ENCODE data around the gene S1PR5.

Gene S1PR5

GRCh38 chr19:10516064-10516385 is 1.2 kb downstream of the S1PR5 start:
- no peak for DNase-seq (ENCODE audit: low spot score)

- DNase-seq (ENCODE audit: low spot score) = no peak
Observed at GRCh38 chr19:10514211-10515145, 2.8 kb downstream of the S1PR5 start.

GRCh38 chr19:10513223-10513622 is 4.0 kb downstream of the S1PR5 start:
- no peak for DNase-seq (ENCODE audit: low spot score)

- DNase-seq (ENCODE audit: low spot score) = no peak
Observed at GRCh38 chr19:10510301-10510802, 6.9 kb downstream of the S1PR5 start.

- DNase-seq (ENCODE audit: low spot score) = no peak
Observed at GRCh38 chr19:10508707-10509106, 8.5 kb downstream of the S1PR5 start.

GRCh38 chr19:10508036-10508435 is 9.2 kb downstream of the S1PR5 start:
- no peak for DNase-seq (ENCODE audit: low spot score)

GRCh38 chr19:10505583-10506229 is 11.5 kb downstream of the S1PR5 start:
- peak; percentile 36 for DNase-seq (ENCODE audit: low spot score)

GRCh38 chr19:10503002-10503789 is 14.1 kb downstream of the S1PR5 start, which contains the start of gene KEAP1:
Gene KEAP1 (minus strand): TSS chr19:10503356. CDS start chr19:10500033, 3,323 bp downstream.
- DNase-seq (ENCODE audit: low spot score) = peak; percentile 46

- DNase-seq (ENCODE audit: low spot score) = peak; percentile 95
Observed at GRCh38 chr19:10502524-10503001, 14.7 kb downstream of the S1PR5 start.

GRCh38 chr19:10501971-10502523 is 15.2 kb downstream of the S1PR5 start:
- DNase-seq (ENCODE audit: low spot score) = peak; percentile 39

- DNase-seq (ENCODE audit: low spot score) = no peak
Observed at GRCh38 chr19:10500247-10500592, 17.0 kb downstream of the S1PR5 start.

- no peak for DNase-seq (ENCODE audit: low spot score)
Observed at GRCh38 chr19:10499550-10500246, 17.5 kb downstream of the S1PR5 start.

GRCh38 chr19:10497371-10497770 is 19.9 kb downstream of the S1PR5 start:
- DNase-seq (ENCODE audit: low spot score) = no peak

GRCh38 chr19:10491472-10492047 is 25.7 kb downstream of the S1PR5 start:
- DNase-seq (ENCODE audit: low spot score) = no peak

GRCh38 chr19:10486551-10486950 is 30.7 kb downstream of the S1PR5 start:
- DNase-seq (ENCODE audit: low spot score) = no peak

- DNase-seq (ENCODE audit: low spot score) = peak; percentile 82
Observed at GRCh38 chr19:10478903-10479384, 38.3 kb downstream of the S1PR5 start.

- DNase-seq (ENCODE audit: low spot score) = no peak
Observed at GRCh38 chr19:10478476-10478875, 38.8 kb downstream of the S1PR5 start.

GRCh38 chr19:10474962-10475451 is 42.2 kb downstream of the S1PR5 start:
- DNase-seq (ENCODE audit: low spot score) = no peak

GRCh38 chr19:10473192-10473591 is 44.1 kb downstream of the S1PR5 start:
- no peak for DNase-seq (ENCODE audit: low spot score)

GRCh38 chr19:10471909-10472308 is 45.3 kb downstream of the S1PR5 start:
- peak; percentile 54 for DNase-seq (ENCODE audit: low spot score)

GRCh38 chr19:10468133-10468532 is 49.1 kb downstream of the S1PR5 start:
- no peak for DNase-seq (ENCODE audit: low spot score)

Measured in SW480 (cell line).